Right hindlimb (tissue), 1 donor: ENCODE data around the gene OLA1.
"Not testable (repeated sequence)": the region's sequence is repeated elsewhere in the genome, so short reads cannot be mapped to it uniquely, and the experiment has no call there.

Source experiments
- DNase-seq: peaks from one replicate; pipeline ENCODE4 v3.0.0-alpha.2; 2018

OLA1 gene

GRCh38 chr2:174248187-174248997, at the start of gene OLA1:
Gene OLA1, minus strand, starts transcription at chr2:174248532. Its CDS starts 1,717 bp downstream, at chr2:174246815.
- DNase-seq: peak; percentile 96

- DNase-seq: no peak
Observed at GRCh38 chr2:174292908-174293307, 44.6 kb upstream of the OLA1 start.

- DNase-seq: no peak
Observed at GRCh38 chr2:174286172-174286571, 37.8 kb upstream of the OLA1 start.

- DNase-seq: no peak
Observed at GRCh38 chr2:174282441-174282840, 34.1 kb upstream of the OLA1 start.

GRCh38 chr2:174281736-174282135, 33.4 kb upstream of the OLA1 start:
- DNase-seq: no peak

GRCh38 chr2:174280596-174280995, 32.3 kb upstream of the OLA1 start:
- no peak for DNase-seq

GRCh38 chr2:174270263-174270662, 21.9 kb upstream of the OLA1 start:
- DNase-seq: not testable (repeated sequence)

GRCh38 chr2:174266288-174266687, 18.0 kb upstream of the OLA1 start:
- DNase-seq: no peak

- DNase-seq: no peak
Observed at GRCh38 chr2:174263997-174264396, 15.7 kb upstream of the OLA1 start.

- DNase-seq: no peak
Observed at GRCh38 chr2:174259981-174260380, 11.6 kb upstream of the OLA1 start.

GRCh38 chr2:174254267-174254666, 5.9 kb upstream of the OLA1 start:
- no peak for DNase-seq

- no peak for DNase-seq
Observed at GRCh38 chr2:174248998-174249592, 763 bp upstream of the OLA1 start.

- DNase-seq: no peak
Observed at GRCh38 chr2:174247474-174248186, 702 bp downstream of the OLA1 start.

GRCh38 chr2:174246944-174247381, 1.4 kb downstream of the OLA1 start:
- no peak for DNase-seq

- DNase-seq: not testable (repeated sequence)
Observed at GRCh38 chr2:174245628-174246027, 2.7 kb downstream of the OLA1 start.

GRCh38 chr2:174245065-174245464, 3.3 kb downstream of the OLA1 start:
- DNase-seq: no peak

- no peak for DNase-seq
Observed at GRCh38 chr2:174243812-174244211, 4.5 kb downstream of the OLA1 start.

- DNase-seq: no peak
Observed at GRCh38 chr2:174240097-174240496, 8.2 kb downstream of the OLA1 start.

GRCh38 chr2:174236429-174236828, 11.9 kb downstream of the OLA1 start:
- DNase-seq: no peak

- DNase-seq: no peak
Observed at GRCh38 chr2:174235680-174236079, 12.7 kb downstream of the OLA1 start.

- DNase-seq: no peak
Observed at GRCh38 chr2:174233771-174234275, 14.5 kb downstream of the OLA1 start.

- no peak for DNase-seq
Observed at GRCh38 chr2:174227748-174228147, 20.6 kb downstream of the OLA1 start.

GRCh38 chr2:174224665-174225288, 23.6 kb downstream of the OLA1 start:
- DNase-seq: no peak
